Raji (cell line): ENCODE data around the gene HEXD.

ENCODE experiments used
- POLR2A ChIP-seq: IDR thresholded peaks from 2 replicates; pipeline ENCODE4 v1.6.1; 2011; ENCODE audit warnings: low read depth, low read length, control low read depth; ENCODE audit not compliant: insufficient read depth

HEXD gene

GRCh38 chr17:82428546-82428945 lies 10.4 kb downstream of the HEXD start:
- no peak for TF ChIP-seq POLR2A

DNA sequence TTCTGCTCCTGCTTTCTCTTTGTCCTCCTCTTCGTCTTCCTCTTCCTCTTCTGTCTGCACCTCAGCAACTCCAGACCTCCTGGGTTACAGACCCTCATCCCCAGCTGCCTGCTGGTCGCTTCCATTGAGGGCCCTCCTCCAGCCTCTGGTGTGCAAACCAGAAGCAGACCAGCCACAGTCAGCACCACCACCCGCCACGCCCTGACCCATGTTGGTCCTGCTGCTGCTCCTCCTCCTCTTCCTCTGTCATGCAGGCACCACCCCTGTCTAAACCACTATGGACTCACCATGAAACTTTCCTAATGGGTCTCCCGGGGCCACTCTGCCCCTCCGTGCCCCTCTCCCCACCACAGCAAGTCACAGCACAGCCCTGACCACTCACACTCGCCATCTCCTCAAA lies 11.7 kb downstream of the HEXD start:
- no peak for TF ChIP-seq POLR2A

DNA sequence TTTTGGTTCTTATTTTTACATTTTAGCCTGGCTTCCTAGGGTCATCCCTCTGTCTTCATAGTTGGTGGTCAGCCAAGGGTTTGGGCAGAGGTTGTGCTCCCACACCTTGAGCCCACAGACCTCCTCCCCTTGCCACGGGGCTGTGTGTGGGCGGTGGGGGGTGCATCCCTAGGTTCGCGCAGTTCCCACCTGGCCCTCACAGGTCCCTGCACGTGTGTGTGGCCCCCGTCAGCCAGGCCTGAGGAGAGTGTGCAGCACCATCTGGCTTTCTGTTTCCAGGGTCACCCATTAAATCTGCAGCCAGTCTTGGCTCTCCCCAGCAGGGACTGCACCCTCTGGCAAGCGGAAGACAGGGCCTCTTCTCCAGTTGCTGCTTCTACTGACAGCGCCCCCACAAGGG lies 13.9 kb downstream of the HEXD start:
- no peak for TF ChIP-seq POLR2A

DNA sequence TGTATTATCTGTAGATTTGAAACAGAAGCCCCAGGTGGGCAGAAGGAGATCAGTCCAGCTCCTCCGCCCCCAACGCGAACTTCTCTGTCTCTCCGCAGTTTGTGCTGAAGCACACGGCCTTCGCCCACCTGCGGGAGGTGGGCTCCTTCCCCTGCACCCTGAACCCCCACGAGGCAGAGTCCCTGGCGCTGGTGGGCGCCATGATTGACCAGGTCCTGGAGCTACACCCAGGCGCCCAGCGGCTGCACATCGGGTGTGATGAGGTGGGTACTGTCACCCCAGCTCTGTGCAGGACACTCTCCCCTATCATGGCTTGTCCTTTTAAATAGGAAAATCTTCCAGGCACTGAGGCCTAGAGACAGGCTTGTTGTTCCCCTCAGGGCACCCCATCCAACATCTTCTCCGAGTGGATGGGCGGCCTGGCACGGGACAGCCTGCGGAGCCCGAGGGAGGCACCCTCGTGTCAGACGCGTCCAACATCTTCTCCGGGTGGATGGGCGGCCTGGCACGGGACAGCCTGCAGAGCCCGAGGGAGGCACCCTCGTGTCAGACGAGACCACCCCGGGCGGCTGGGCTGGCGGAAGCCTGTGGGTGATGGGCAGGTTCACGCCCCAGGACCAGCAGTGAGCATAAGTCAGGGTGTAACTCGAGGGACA lies 15.5 kb downstream of the HEXD start:
- TF ChIP-seq POLR2A = no peak

GRCh38 chr17:82434216-82434565 lies 16.0 kb downstream of the HEXD start:
- no peak for TF ChIP-seq POLR2A

- no peak for TF ChIP-seq POLR2A
These were observed 17.0 kb downstream of the HEXD start for GRCh38 chr17:82435103-82435502.

- TF ChIP-seq POLR2A = no peak
These were observed 17.7 kb downstream of the HEXD start for GRCh38 chr17:82435601-82436583.

- TF ChIP-seq POLR2A = no peak
These were observed 18.6 kb downstream of the HEXD start for GRCh38 chr17:82436601-82437324.

DNA sequence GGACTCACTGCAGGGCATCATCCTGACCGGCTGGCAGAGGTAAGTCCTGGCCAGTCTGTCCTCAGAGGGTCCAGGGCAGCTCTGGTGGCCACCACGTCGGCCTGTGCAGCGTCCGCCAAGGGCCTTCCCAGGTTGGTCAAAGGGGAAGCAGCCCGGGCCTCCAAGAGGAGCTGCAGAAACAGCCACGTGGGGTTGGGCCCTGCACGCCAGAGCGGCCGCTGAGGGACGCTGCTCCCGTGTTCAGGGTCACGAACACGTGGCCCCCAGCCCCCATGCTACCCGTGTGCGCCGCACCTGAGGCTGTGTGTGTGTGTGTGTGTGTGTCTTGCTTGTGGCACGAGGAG lies 19.1 kb downstream of the HEXD start:
- TF ChIP-seq POLR2A = no peak

GRCh38 chr17:82438401-82439193 lies 20.4 kb downstream of the HEXD start:
- TF ChIP-seq POLR2A = no peak

DNA sequence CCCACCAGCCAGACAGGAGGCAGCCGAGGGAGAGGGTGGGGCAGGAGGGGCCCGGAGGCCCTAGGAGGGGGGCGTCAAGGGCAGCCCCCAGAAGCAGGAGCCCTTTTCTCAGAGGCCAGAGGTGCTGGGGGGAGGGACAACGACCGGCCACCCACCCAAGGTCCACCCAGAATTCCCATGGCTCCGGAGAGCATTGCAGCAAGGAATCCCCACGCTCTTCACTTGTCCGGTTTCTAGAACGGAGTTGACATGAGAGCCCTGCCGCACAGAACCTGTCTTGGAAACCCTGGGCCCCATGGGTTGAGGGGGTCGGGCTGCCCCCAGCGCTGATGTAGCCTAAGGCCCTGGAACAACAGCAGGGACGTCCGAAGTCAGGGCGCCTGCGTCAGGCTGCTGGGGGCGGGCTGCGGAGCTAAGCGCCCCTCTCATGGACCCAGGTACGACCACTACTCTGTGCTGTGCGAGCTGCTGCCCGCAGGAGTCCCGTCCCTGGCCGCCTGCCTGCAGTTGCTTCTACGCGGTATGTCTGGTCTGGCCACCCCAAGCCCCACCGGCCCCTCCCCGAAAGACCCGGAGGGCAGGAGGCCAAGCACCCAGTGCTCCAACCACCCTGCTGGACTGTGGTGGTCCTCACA lies 21.2 kb downstream of the HEXD start:
- TF ChIP-seq POLR2A = no peak

- TF ChIP-seq POLR2A = no peak
These were observed 21.8 kb downstream of the HEXD start for GRCh38 chr17:82439829-82440365.

GRCh38 chr17:82440469-82440981 lies 22.4 kb downstream of the HEXD start:
- TF ChIP-seq POLR2A = no peak
